ENCODE results near the gene COX18. TPM values are rescaled to one million over a fixed set of nuclear protein-coding genes. Genes with fewer than 3 reads are reported as not detected.

Gene COX18
- total and polyA plus RNA-seq, 7 experiments from 2014 or later, result 6.9 to 18.4 (median 13.0) TPM

DNA sequence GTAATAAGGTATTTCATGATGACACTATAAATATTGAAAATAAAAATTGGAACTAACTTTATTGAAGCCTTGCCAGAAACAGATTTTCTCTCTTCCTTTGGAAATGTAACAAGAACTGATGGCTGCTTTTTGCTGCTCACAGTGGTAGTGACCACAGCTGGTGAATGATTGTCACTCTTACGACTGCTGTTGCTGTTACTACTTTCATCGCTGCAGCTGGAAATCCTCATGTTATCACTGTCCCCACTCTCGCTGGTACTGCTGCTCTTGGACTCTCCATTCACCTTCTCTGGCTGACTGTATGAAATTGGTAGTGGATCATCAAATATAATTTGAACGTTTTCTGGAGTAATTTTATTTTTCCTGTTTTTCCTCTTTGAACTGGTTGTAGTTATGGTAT, 28.5 kb upstream of the COX18 start:
- no peaks in the 10 kb centered on the region for H3K4me1 ChIP-seq (ENCODE audit: control insufficient read depth in 2 of 2, insufficient read depth in 2 of 2, low read length in 2 of 2)
- ATAC-seq (no peak), DNase-seq (no peak)
- Mint-ChIP-seq H3K4me1 (peaks cover 0 to 1% (median 0%) of the 10 kb centered on the region in 7 donors), H3K27me3 (no peaks in the 10 kb centered on the region), H3K9me3 (no peaks in the 10 kb centered on the region), H3K27ac (peak overlapping the region in 5 of 9 donors; percentile 3 to 58 (median 13)), H3K36me3 (peaks cover 0 to 24% (median 18%) of the 10 kb centered on the region in 5 donors), H3K4me3 (no peak overlapping the region)
- H3K27me3 ChIP-seq (ENCODE audit: control insufficient read depth in 2 of 2, insufficient read depth in 2 of 2, low read length in 2 of 2), result no peaks in the 10 kb centered on the region
- intact Hi-C loops (cut with micrococcal nuclease), result no loop called here
- POLR2A ChIA-PET, result no interaction called here
- CTCF ChIA-PET, result interaction anchor here (0.6 kb wide), 1 partner anchor 9 kb away, joined by 5 read pairs; no protein-coding TSS in a partner anchor
- no peak overlapping the region for H3K4me3 ChIP-seq (ENCODE audit: low read length)
- no peaks in the 10 kb centered on the region for H3K9me3 ChIP-seq (ENCODE audit: control insufficient read depth in 2 of 3, low read length in 3 of 3)
- peaks cover 4 to 55% (median 8%) of the 10 kb centered on the region in 3 experiments for H3K36me3 ChIP-seq (ENCODE audit: control insufficient read depth in 2 of 3, insufficient read depth in 3 of 3, low read length in 3 of 3)
- H3K27ac ChIP-seq (ENCODE audit: low read depth, low read length), result no peak overlapping the region

GRCh38 chr4:73092868-73093267, 23.4 kb upstream of the COX18 start:
- H3K4me1 ChIP-seq (ENCODE audit: control insufficient read depth in 2 of 2, insufficient read depth in 2 of 2, low read length in 2 of 2), result no peaks in the 10 kb centered on the region
- Mint-ChIP-seq H3K27ac (peak overlapping the region in 2 of 9 donors; percentile 32), H3K27me3 (no peaks in the 10 kb centered on the region), H3K4me3 (no peak overlapping the region), H3K9me3 (no peaks in the 10 kb centered on the region), H3K4me1 (peaks cover 3 to 13% (median 9%) of the 10 kb centered on the region in 7 donors), H3K36me3 (peaks cover 15 to 31% (median 26%) of the 10 kb centered on the region in 5 donors)
- no peak for ATAC-seq
- H3K9me3 ChIP-seq (ENCODE audit: control insufficient read depth in 2 of 3, low read length in 3 of 3), result no peaks in the 10 kb centered on the region
- no peaks in the 10 kb centered on the region for H3K27me3 ChIP-seq (ENCODE audit: control insufficient read depth in 2 of 2, insufficient read depth in 2 of 2, low read length in 2 of 2)
- H3K36me3 ChIP-seq (ENCODE audit: control insufficient read depth in 2 of 3, insufficient read depth in 3 of 3, low read length in 3 of 3), result peaks cover under 1 to 37% (median 6%) of the 10 kb centered on the region in 3 experiments
- ChIA-PET CTCF (no interaction called here), POLR2A (interaction anchor here (0.8 kb wide), 1 partner anchor 167 kb away, joined by 4 read pairs; no protein-coding TSS in a partner anchor)
- no peak overlapping the region for H3K27ac ChIP-seq (ENCODE audit: low read depth, low read length)
- DNase-seq, result no peak
- no peak overlapping the region for H3K4me3 ChIP-seq (ENCODE audit: low read length)
- intact Hi-C loops (cut with micrococcal nuclease), result no loop called here

DNA sequence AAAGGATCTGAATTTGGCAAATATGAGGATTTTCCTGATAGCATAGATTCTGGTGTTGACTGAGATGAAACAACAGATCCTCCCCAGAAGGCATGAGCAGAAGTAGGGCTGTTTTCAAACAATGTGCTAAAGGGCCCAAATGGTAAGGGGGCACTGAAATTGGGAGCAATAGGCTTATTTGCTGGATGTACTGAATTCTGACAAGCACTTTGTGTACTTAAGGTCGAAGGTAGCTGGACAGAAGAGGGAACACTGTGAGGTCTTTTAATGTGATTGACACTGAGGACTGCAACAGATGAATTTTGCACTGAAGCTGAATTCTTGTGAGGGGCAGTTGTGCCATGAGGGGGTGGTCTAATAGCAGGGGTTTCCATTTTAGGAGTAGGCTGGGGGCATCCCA, 21.2 kb upstream of the COX18 start:
- Mint-ChIP-seq H3K27me3 (no peaks in the 10 kb centered on the region), H3K4me1 (peaks cover 12 to 25% (median 18%) of the 10 kb centered on the region in 7 donors)
- CTCF ChIA-PET, result no interaction called here

DNA sequence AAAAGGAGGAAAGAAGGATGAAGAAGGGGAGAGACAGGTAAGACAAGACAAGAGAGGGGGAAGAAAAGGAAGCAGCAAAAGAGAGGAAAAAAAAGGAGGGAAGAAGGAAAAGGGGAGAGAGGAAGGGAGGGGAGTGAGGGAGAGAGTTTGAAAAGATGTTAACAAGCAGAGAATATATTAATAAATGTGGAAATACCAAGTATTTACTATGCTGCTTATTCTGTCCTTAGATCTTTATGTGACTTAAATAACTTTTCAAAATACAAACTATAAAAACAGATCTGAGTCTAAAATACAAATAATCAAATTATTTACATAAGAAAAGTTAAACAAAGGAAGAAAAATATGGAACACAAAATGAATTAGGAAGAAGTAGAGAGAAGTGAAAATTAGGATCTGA, 18.4 kb upstream of the COX18 start:
- peaks cover 15 to 30% (median 30%) of the 10 kb centered on the region in 5 donors for H3K36me3 Mint-ChIP-seq
- Histone ChIP-seq H3K4me1 (ENCODE audit: control insufficient read depth in 2 of 2, insufficient read depth in 2 of 2, low read length in 2 of 2) (no peaks in the 10 kb centered on the region), H3K9me3 (ENCODE audit: control insufficient read depth in 2 of 3, low read length in 3 of 3) (no peaks in the 10 kb centered on the region), H3K36me3 (ENCODE audit: control insufficient read depth in 2 of 3, insufficient read depth in 3 of 3, low read length in 3 of 3) (peaks cover 0 to 18% (median 3%) of the 10 kb centered on the region in 3 experiments), H3K4me3 (ENCODE audit: low read length) (no peak overlapping the region), H3K27ac (ENCODE audit: low read depth, low read length) (no peak overlapping the region), H3K27me3 (ENCODE audit: control insufficient read depth in 2 of 2, insufficient read depth in 2 of 2, low read length in 2 of 2) (no peaks in the 10 kb centered on the region)
- intact Hi-C loops (cut with micrococcal nuclease), result loop anchor here (2.0 to 5.0 kb wide), 2 partner anchors 23 to 169 kb away; partner anchors contain the start of gene ANKRD17 (in 1 of the 2)
- peak overlapping the region in 3 of 10 donors; percentile 7 to 26 (median 14) for H3K4me3 Mint-ChIP-seq
- H3K9me3 Mint-ChIP-seq, result no peaks in the 10 kb centered on the region
- no peaks in the 10 kb centered on the region for H3K27me3 Mint-ChIP-seq
- H3K27ac Mint-ChIP-seq, result peak overlapping the region in 8 of 9 donors; percentile 1 to 72 (median 40)
- no peak for DNase-seq
- no peak for ATAC-seq
- ChIA-PET POLR2A (no interaction called here), CTCF (no interaction called here)
- H3K4me1 Mint-ChIP-seq, result peaks cover 12 to 28% (median 18%) of the 10 kb centered on the region in 7 donors

More for the DNA sequence above, 21.2 kb upstream of the COX18 start:
- intact Hi-C loops (cut with micrococcal nuclease), result no loop called here
- Histone ChIP-seq H3K9me3 (ENCODE audit: control insufficient read depth in 2 of 3, low read length in 3 of 3) (no peaks in the 10 kb centered on the region), H3K27me3 (ENCODE audit: control insufficient read depth in 2 of 2, insufficient read depth in 2 of 2, low read length in 2 of 2) (no peaks in the 10 kb centered on the region), H3K27ac (ENCODE audit: low read depth, low read length) (no peak overlapping the region), H3K4me3 (ENCODE audit: low read length) (no peak overlapping the region), H3K4me1 (ENCODE audit: control insufficient read depth in 2 of 2, insufficient read depth in 2 of 2, low read length in 2 of 2) (no peaks in the 10 kb centered on the region), H3K36me3 (ENCODE audit: control insufficient read depth in 2 of 3, insufficient read depth in 3 of 3, low read length in 3 of 3) (peaks cover 0 to 24% (median 0%) of the 10 kb centered on the region in 3 experiments)
- no peaks in the 10 kb centered on the region for H3K9me3 Mint-ChIP-seq
- ATAC-seq, result no peak
- peak overlapping the region in 4 of 9 donors; percentile 37 to 78 (median 44) for H3K27ac Mint-ChIP-seq
- peaks cover 15 to 27% (median 22%) of the 10 kb centered on the region in 5 donors for H3K36me3 Mint-ChIP-seq
- no peak overlapping the region for H3K4me3 Mint-ChIP-seq
- no peak for DNase-seq
- POLR2A ChIA-PET, result no interaction called here

DNA sequence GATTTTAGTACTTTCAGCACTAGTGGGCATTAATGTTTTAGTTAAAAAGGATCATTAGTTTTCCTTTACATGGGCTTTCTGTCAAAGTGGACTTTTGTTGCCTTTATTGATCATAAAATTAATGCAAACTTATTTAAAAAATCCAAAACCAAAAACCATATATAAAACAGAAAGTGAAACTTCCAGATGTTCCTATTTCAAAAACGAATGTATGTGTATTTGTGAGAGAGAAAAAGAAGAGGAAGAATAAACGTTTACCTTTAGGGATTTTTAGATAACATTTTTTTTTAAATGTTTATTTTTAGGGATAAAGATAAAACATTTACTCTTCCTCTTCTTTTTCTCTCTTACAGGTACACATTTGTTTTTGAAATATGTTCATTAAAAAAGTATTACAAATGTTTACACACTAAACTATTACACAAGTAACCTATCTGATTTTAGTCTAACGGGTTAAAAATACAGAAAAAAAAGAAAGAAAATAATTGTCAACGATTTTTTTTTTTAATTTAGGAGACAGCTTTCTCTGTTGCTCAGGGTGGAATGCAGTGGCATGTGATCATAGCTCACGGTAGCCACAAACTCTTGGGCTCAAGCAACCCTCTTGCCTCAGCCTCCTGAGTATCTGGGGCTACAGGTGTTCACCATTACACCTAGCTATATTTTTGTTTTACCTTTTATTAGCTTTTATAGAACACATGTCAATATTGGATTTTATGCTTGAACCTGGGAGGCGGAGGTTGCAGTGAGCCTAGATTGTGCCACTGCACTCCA, 16.8 kb upstream of the COX18 start:
- POLR2A ChIA-PET, result interaction anchor here (0.7 kb wide), 1 partner anchor 126 kb away, joined by 6 read pairs; no protein-coding TSS in a partner anchor
- ATAC-seq (no peak), DNase-seq (peak in 1 of 9 donors; percentile 4)
- H3K4me1 ChIP-seq (ENCODE audit: control insufficient read depth in 2 of 2, insufficient read depth in 2 of 2, low read length in 2 of 2), result no peaks in the 10 kb centered on the region
- peak overlapping the region; percentile 65 for H3K27ac ChIP-seq (ENCODE audit: low read depth, low read length)
- peaks cover 10 to 28% (median 16%) of the 10 kb centered on the region in 7 donors for H3K4me1 Mint-ChIP-seq
- peaks cover 0 to 10% (median 3%) of the 10 kb centered on the region in 3 experiments for H3K36me3 ChIP-seq (ENCODE audit: control insufficient read depth in 2 of 3, insufficient read depth in 3 of 3, low read length in 3 of 3)
- no peaks in the 10 kb centered on the region for H3K27me3 ChIP-seq (ENCODE audit: control insufficient read depth in 2 of 2, insufficient read depth in 2 of 2, low read length in 2 of 2)
- peak overlapping the region; percentile 38 to 80 (median 63) for H3K27ac Mint-ChIP-seq
- H3K9me3 ChIP-seq (ENCODE audit: control insufficient read depth in 2 of 3, low read length in 3 of 3), result no peaks in the 10 kb centered on the region
- CTCF ChIA-PET, result interaction anchor here (0.6 kb wide), 1 partner anchor 35 kb away, joined by 3 read pairs; no protein-coding TSS in a partner anchor
- no peaks in the 10 kb centered on the region for H3K9me3 Mint-ChIP-seq
- H3K27me3 Mint-ChIP-seq, result no peaks in the 10 kb centered on the region
- intact Hi-C loops (cut with micrococcal nuclease), result loop anchor here (1.0 to 5.0 kb wide), 3 partner anchors 17 to 171 kb away; partner anchors contain the start of genes COX18 (in 2 of the 2) and ANKRD17 (in 1 of the 2)
- peaks cover 8 to 29% (median 27%) of the 10 kb centered on the region in 5 donors for H3K36me3 Mint-ChIP-seq
- H3K4me3 Mint-ChIP-seq, result peak overlapping the region; percentile 60 to 76 (median 72)
- peak overlapping the region; percentile 25 for H3K4me3 ChIP-seq (ENCODE audit: low read length)

GRCh38 chr4:73080789-73081188, 11.3 kb upstream of the COX18 start:
- DNase-seq, result no peak
- H3K4me3 Mint-ChIP-seq, result no peak overlapping the region
- H3K36me3 ChIP-seq (ENCODE audit: control insufficient read depth in 2 of 3, insufficient read depth in 3 of 3, low read length in 3 of 3), result peaks cover 0 to 19% (median 3%) of the 10 kb centered on the region in 3 experiments
- peaks cover 0 to 14% (median 5%) of the 10 kb centered on the region in 7 donors for H3K4me1 Mint-ChIP-seq
- H3K4me1 ChIP-seq (ENCODE audit: control insufficient read depth in 2 of 2, insufficient read depth in 2 of 2, low read length in 2 of 2), result no peaks in the 10 kb centered on the region
- H3K27ac ChIP-seq (ENCODE audit: low read depth, low read length), result no peak overlapping the region
- no peaks in the 10 kb centered on the region for H3K27me3 ChIP-seq (ENCODE audit: control insufficient read depth in 2 of 2, insufficient read depth in 2 of 2, low read length in 2 of 2)
- no peaks in the 10 kb centered on the region for H3K9me3 Mint-ChIP-seq
- ChIA-PET CTCF (no interaction called here), POLR2A (interaction anchor here (1.9 kb wide), 1 partner anchor 12 kb away, joined by 5 read pairs; no protein-coding TSS in a partner anchor)
- H3K9me3 ChIP-seq (ENCODE audit: control insufficient read depth in 2 of 3, low read length in 3 of 3), result no peaks in the 10 kb centered on the region
- H3K27me3 Mint-ChIP-seq, result no peaks in the 10 kb centered on the region
- H3K4me3 ChIP-seq (ENCODE audit: low read length), result no peak overlapping the region
- intact Hi-C loops (cut with micrococcal nuclease), result no loop called here
- ATAC-seq, result no peak
- peak overlapping the region in 4 of 9 donors; percentile 13 to 59 (median 52) for H3K27ac Mint-ChIP-seq
- peaks cover 1 to 43% (median 37%) of the 10 kb centered on the region in 5 donors for H3K36me3 Mint-ChIP-seq
